IMR-90 (cell line): Measurements from ENCODE around the gene CYTH1. TPM values are rescaled to one million over a fixed set of nuclear protein-coding genes. Genes with fewer than 3 reads are reported as not detected.

Source experiments
- ATAC-seq: fragments of 200-7000 bp; cut with Tn5 transposase; 2 replicates; pipeline ENCODE4 v1.9.1; 2020; ENCODE audit warnings: low read depth, mild to moderate bottlenecking, moderate library complexity
- BruUV-seq: library from RNA; stranded (reverse); fragments of 400-500 nt; replicated peaks from 2 replicates; lab custom pipeline; 2021; lab: Mats Ljungman, UMichigan
- CTCF ChIA-PET: fragments of 300-600 bp; formaldehyde crosslinking; extraction: SDS; loops from one replicate; lab custom pipeline; 2021; ENCODE audit warnings: antibody characterized with exemption; lab: Yijun Ruan, JAX
- POLR2A ChIA-PET: fragments of 300-600 bp; sonication (Branson Sonifier 250); formaldehyde crosslinking; loops from one replicate; lab custom pipeline; 2022; ENCODE audit warnings: antibody characterized with exemption; ENCODE audit not compliant: unreplicated experiment; lab: Charles Lee
- DNase-seq: peaks from one replicate; pipeline ENCODE4 v3.0.0; 2013
- H2AFZ ChIP-seq: replicated peaks from 2 replicates; pipeline ENCODE3; 2013; ENCODE audit warnings: low read length, mild to moderate bottlenecking; ENCODE audit not compliant: poor library complexity
- H2AK5ac ChIP-seq: 2 replicates; pipeline ENCODE4 v1.6.1; 2013; ENCODE audit warnings: low read depth, low read length, inconsistent platforms
- H2AK9ac ChIP-seq: replicated peaks from 2 replicates; pipeline ENCODE3; 2013; ENCODE audit warnings: mild to moderate bottlenecking, low read depth, low read length, moderate library complexity; ENCODE audit not compliant: poor library complexity
- H2BK120ac ChIP-seq: 2 replicates; pipeline ENCODE4 v1.6.1; 2013; ENCODE audit warnings: low read depth, low read length, inconsistent platforms
- H2BK15ac ChIP-seq: 3 replicates; pipeline ENCODE4 v1.6.1; 2013; ENCODE audit warnings: low read depth, low read length, inconsistent platforms
- H2BK20ac ChIP-seq: 2 replicates; pipeline ENCODE4 v1.6.1; 2013; ENCODE audit warnings: low read depth, mild to moderate bottlenecking, inconsistent platforms, low read length, moderate library complexity
- H2BK5ac ChIP-seq: 2 replicates; pipeline ENCODE4 v1.6.1; 2013; ENCODE audit warnings: mild to moderate bottlenecking, low read depth, low read length, inconsistent platforms; ENCODE audit not compliant: poor library complexity, severe bottlenecking
- H3K14ac ChIP-seq: replicated peaks from 2 replicates; pipeline ENCODE4 v1.6.1; 2013; ENCODE audit warnings: low read depth, low read length, inconsistent platforms
- H3K18ac ChIP-seq: 2 replicates; pipeline ENCODE4 v1.6.1; 2013; ENCODE audit warnings: low read depth, low read length, control low read depth
- H3K23ac ChIP-seq: 2 replicates; pipeline ENCODE4 v1.6.1; 2013; ENCODE audit warnings: low read depth, low read length, inconsistent platforms
- H3K27ac ChIP-seq: 2 replicates; pipeline ENCODE4 v1.5.1; 2013; ENCODE audit warnings: mild to moderate bottlenecking, control low read depth, low read length; ENCODE audit not compliant: insufficient read depth
- H3K27me3 ChIP-seq: 2 replicates; pipeline ENCODE4 v1.6.1; 2013; ENCODE audit warnings: low read length; ENCODE audit not compliant: control insufficient read depth, insufficient read depth
- H3K36me3 ChIP-seq: 2 replicates; pipeline ENCODE4 v1.6.1; 2013; ENCODE audit warnings: low read length, mixed read lengths; ENCODE audit not compliant: control insufficient read depth, insufficient read depth
- H3K4ac ChIP-seq: 2 replicates; pipeline ENCODE4 v1.6.1; 2013; ENCODE audit warnings: low read depth, low read length, inconsistent platforms
- H3K4me1 ChIP-seq: 2 replicates; pipeline ENCODE4 v1.6.1; 2013; ENCODE audit warnings: low read length, mixed read lengths; ENCODE audit not compliant: control insufficient read depth, insufficient read depth
- H3K4me2 ChIP-seq: 2 replicates; pipeline ENCODE4 v1.6.1; 2013; ENCODE audit warnings: low read depth, mild to moderate bottlenecking, control low read depth, low read length, moderate library complexity
- H3K4me3 ChIP-seq: 2 replicates; pipeline ENCODE4 v1.5.1; 2013; ENCODE audit warnings: low read depth, mild to moderate bottlenecking, control low read depth, low read length, moderate library complexity; ENCODE audit not compliant: insufficient read depth
- H3K56ac ChIP-seq: 2 replicates; pipeline ENCODE4 v1.6.1; 2013; ENCODE audit warnings: low read length, inconsistent platforms; ENCODE audit not compliant: insufficient read depth; ENCODE audit errors: extremely low read depth
- H3K79me1 ChIP-seq, 2 experiments: 2 replicates each; pipeline ENCODE4 v1.6.1; 2013; ENCODE audit warnings: low read length in 2 of 2, inconsistent platforms in 1 of 2, low read depth in 1 of 2
- H3K9ac ChIP-seq: 2 replicates; pipeline ENCODE4 v1.6.1; 2013; ENCODE audit warnings: low read depth, low read length, control low read depth
- H3K9me1 ChIP-seq: 2 replicates; pipeline ENCODE4 v1.6.1; 2013; ENCODE audit warnings: low read length, inconsistent platforms; ENCODE audit not compliant: insufficient read depth
- H3K9me3 ChIP-seq: 2 replicates; pipeline ENCODE4 v1.6.1; 2013; ENCODE audit warnings: low read length; ENCODE audit not compliant: control insufficient read depth, insufficient read depth
- H4K20me1 ChIP-seq: 2 replicates; pipeline ENCODE4 v1.6.1; 2013; ENCODE audit warnings: low read length, inconsistent platforms; ENCODE audit not compliant: insufficient read depth
- H4K5ac ChIP-seq: 2 replicates; pipeline ENCODE4 v1.6.1; 2013; ENCODE audit warnings: mild to moderate bottlenecking, low read depth, low read length, control low read depth
- H4K8ac ChIP-seq, 2 experiments: 2 replicates each; pipeline ENCODE4 v1.6.1; 2013; ENCODE audit warnings: low read depth in 2 of 2, low read length in 2 of 2, control low read depth in 1 of 2, inconsistent platforms in 1 of 2
- H4K91ac ChIP-seq: 2 replicates; pipeline ENCODE4 v1.6.1; 2013; ENCODE audit warnings: low read depth, low read length, inconsistent platforms; ENCODE audit not compliant: insufficient read depth
- CEBPB ChIP-seq: IDR thresholded peaks from 2 replicates; pipeline ENCODE4 v1.6.1; 2012; ENCODE audit warnings: low read depth, low read length, improper control_type of control experiment
- ELK1 ChIP-seq: fragments of 150-350 bp; IDR thresholded peaks from 2 replicates; pipeline ENCODE4 v1.6.1; 2016; ENCODE audit warnings: low read depth, mild to moderate bottlenecking, low read length, moderate library complexity, borderline replicate concordance
- MAFK ChIP-seq: IDR thresholded peaks from 2 replicates; pipeline ENCODE4 v1.6.1; 2012; ENCODE audit warnings: low read depth, low read length, improper control_type of control experiment
- MAZ ChIP-seq: IDR thresholded peaks from 2 replicates; pipeline ENCODE4 v1.6.1; 2012; ENCODE audit warnings: low read depth, mild to moderate bottlenecking, low read length, improper control_type of control experiment, moderate library complexity, borderline replicate concordance
- MXI1 ChIP-seq: IDR thresholded peaks from 2 replicates; pipeline ENCODE4 v1.6.1; 2012; ENCODE audit warnings: low read depth, mild to moderate bottlenecking, low read length, moderate library complexity, borderline replicate concordance
- NFE2L2 ChIP-seq: fragments of 150-350 bp; IDR thresholded peaks from 2 replicates; pipeline ENCODE4 v1.6.1; 2016; ENCODE audit warnings: low read depth, mild to moderate bottlenecking, low read length
- SMC3 ChIP-seq: fragments of 150-350 bp; IDR thresholded peaks from 2 replicates; pipeline ENCODE4 v1.6.1; 2016; ENCODE audit warnings: low read depth, mild to moderate bottlenecking, antibody characterized with exemption, low read length, moderate library complexity
- WGBS, 2 experiments: methylation state at CpG; one replicate each; pipeline versions ENCODE4 v1.1.5 to v1.1.7; 2013; ENCODE audit warnings: missing lambda C conversion rate in 2 of 2; ENCODE audit not compliant: insufficient read length in 1 of 2; ENCODE audit errors: extremely low coverage in 2 of 2; 5-methylcytosine and 5-hydroxymethylcytosine counted together
- dilution Hi-C: fragments of 300-500 bp; cut with HindIII; formaldehyde crosslinking; loops from one replicate; pipeline ENCODE4 v1.14.3; 2018; ENCODE audit warnings: low sequenced_read_pairs; ENCODE audit not compliant: unreplicated experiment
- in situ Hi-C: fragments of 300-500 bp; cut with MboI; formaldehyde crosslinking; loops from 3 replicates; pipeline ENCODE4 v1.14.3; 2019; ENCODE audit warnings: low sequenced_read_pairs, inconsistent platforms, mixed read lengths
- intact Hi-C: fragments of 100-400 bp; cut with micrococcal nuclease; formaldehyde crosslinking; loops from 2 replicates; pipeline ENCODE4 v1.10.0; 2022
- polyA plus RNA-seq, 3 experiments: library from polyadenylated mRNA; depleted of rRNA; stranded (reverse); fragments of >200 nt; gene quantifications; 2 replicates each; pipeline ENCODE4 v1.2.3, GENCODE V29; 2012; ENCODE audit warnings: low replicate concordance in 1 of 3
- total RNA-seq: library from RNA; depleted of rRNA; stranded (reverse); fragments of >200 nt; gene quantifications from 2 replicates; pipeline ENCODE4 v1.2.3, GENCODE V29; 2012

CYTH1 gene
- total and polyA plus RNA-seq, 2 of the 4 experiments (the other 2 are of a cell fraction) = 7.9 to 12.4 TPM

- Histone ChIP-seq H3K27ac (no peak overlapping the region), H3K9me3 (no peaks in the 10 kb centered on the region), H3K23ac (no peak overlapping the region), H3K4ac (no peak overlapping the region), H3K36me3 (peaks cover 35% of the 10 kb centered on the region), H4K5ac (no peak overlapping the region), H4K8ac (no peak overlapping the region), H2BK5ac (no peak overlapping the region), H3K27me3 (no peaks in the 10 kb centered on the region), H3K4me2 (no peak overlapping the region), H3K79me1 (no peaks in the 10 kb centered on the region), H2BK15ac (no peak overlapping the region), H2AFZ (no peak overlapping the region), H3K4me1 (no peaks in the 10 kb centered on the region), H4K91ac (no peak overlapping the region), H3K14ac (no peak overlapping the region), H2AK9ac (no peak overlapping the region), H2BK20ac (no peak overlapping the region), H2AK5ac (no peak overlapping the region), H3K18ac (no peak overlapping the region), H4K20me1 (no peaks in the 10 kb centered on the region), H3K4me3 (no peak overlapping the region), H3K9ac (no peak overlapping the region), H3K56ac (no peak overlapping the region), H3K9me1 (peaks cover 8% of the 10 kb centered on the region; the same call in 1 of the 2 replicates), H2BK120ac (no peak overlapping the region)
- no TSS peak for BruUV-seq
- ChIA-PET POLR2A (no interaction called here), CTCF (no interaction called here)
- intact Hi-C loops = no loop called here
- TF ChIP-seq MAFK (no peak), NFE2L2 (no peak), SMC3 (no peak), MXI1 (no peak), CEBPB (no peak), MAZ (no peak), ELK1 (no peak)
- dilution Hi-C loops = no loop called here
- WGBS, 2 experiments = 100% methylated on average over 1 of the region's 7 CpGs; no CpG with 5 or more reads in 1 of the 2 experiments
- DNase-seq (no peak), ATAC-seq (no peak)
- in situ Hi-C loops = no loop called here
Measured at GRCh38 chr17:78687944-78688343, 94.1 kb downstream of the CYTH1 start.
